Kidney (tissue), 14 donors: ENCODE measurements around the gene POT1. TPM values are rescaled to one million over a fixed set of nuclear protein-coding genes. Genes with fewer than 3 reads are reported as not detected.
A peak's percentile ranks its signal among the peaks of the same experiment; 100 is the strongest.

Experiments used
- DNase-seq, 5 donors: peaks; one replicate each; pipeline ENCODE4 v3.0.0-alpha.2; 2013 to 2020
- FAIRE-seq: peaks from 2 replicates; lab custom pipeline; 2012; peaks lifted over from hg19 to GRCh38; lab: Jason Lieb, UNC
- H3K27ac ChIP-seq, 2 donors: one replicate each; pipeline ENCODE4 v1.7.0; 2013; ENCODE audit warnings: low read depth in 2 of 2, low read length in 2 of 2, inconsistent platforms in 1 of 2
- H3K27me3 ChIP-seq: one replicate; pipeline ENCODE4 v1.7.1; 2013; ENCODE audit warnings: low read length, inconsistent platforms; ENCODE audit not compliant: control insufficient read depth, insufficient read depth
- H3K36me3 ChIP-seq, 3 donors: one replicate each; pipeline versions ENCODE4 v1.7.0 to v1.7.1; 2013; ENCODE audit warnings: low read length in 3 of 3, control low read depth in 1 of 3, inconsistent platforms in 1 of 3; ENCODE audit not compliant: insufficient read depth in 3 of 3, control insufficient read depth in 2 of 3
- H3K4me1 ChIP-seq, 3 donors: one replicate each; pipeline versions ENCODE4 v1.7.0 to v1.7.1; 2013; ENCODE audit warnings: low read length in 3 of 3, inconsistent platforms in 1 of 3, low read depth in 1 of 3; ENCODE audit not compliant: control insufficient read depth in 2 of 3, insufficient read depth in 2 of 3
- H3K4me3 ChIP-seq, 3 donors: one replicate each; pipeline versions ENCODE4 v1.7.0 to v1.8.1; 2013; ENCODE audit warnings: low read length in 3 of 3, control low read depth in 1 of 3, inconsistent platforms in 1 of 3
- H3K9ac ChIP-seq, 3 donors: one replicate each; pipeline versions ENCODE4 v1.7.0 to v1.7.1; 2013; ENCODE audit warnings: low read length in 3 of 3, control low read depth in 1 of 3, inconsistent platforms in 1 of 3
- H3K9me3 ChIP-seq, 3 donors: one replicate each; pipeline versions ENCODE4 v1.7.0 to v1.7.1; 2013; ENCODE audit warnings: low read length in 3 of 3, control low read depth in 1 of 3, inconsistent platforms in 1 of 3; ENCODE audit not compliant: control insufficient read depth in 2 of 3, insufficient read depth in 1 of 3
- CTCF ChIP-seq: IDR thresholded peaks from 3 replicates; pipeline ENCODE4 v1.5.1; 2012; ENCODE audit warnings: mild to moderate bottlenecking, moderate library complexity, borderline replicate concordance; ENCODE audit not compliant: insufficient read depth; ENCODE audit errors: extremely low read depth
- intact Hi-C: fragments of 100-400 bp; cut with DNase I; formaldehyde crosslinking; loops from one replicate; pipeline ENCODE4 v1.11.1; 2022
- polyA plus RNA-seq: library from polyadenylated mRNA; stranded (reverse); fragments of 350-450 nt; fragmentation: Illumina TruSeq; extraction: RNeasy Lipid Tissue Mini Kit (QIAGEN cat#74804); gene quantifications from one replicate; pipeline ENCODE4 v1.2.3, GENCODE V29; 2014; ENCODE audit warnings: low read depth, low replicate concordance; ENCODE audit not compliant: insufficient read depth
- total RNA-seq: library from RNA; stranded (reverse); fragmentation: NEBNext Ultra II Directional; extraction: Animal tissue kit (Norgen Biotek cat#: 25700); gene quantifications from one replicate; pipeline ENCODE4 v1.2.1, GENCODE V29; 2021
- donor health status: control.
- donor health status: control.
- donor health status: control.
- donor health status: control.
- donor health status: control.
- donor health status: DM: yes; HTN: yes; CAD: no.
- donor health status: Normal renal cell carcinoma (clear cell type).

The POT1 gene
- total and polyA plus RNA-seq, 2 donors from 2014 or later, result 16.5 to 23.2 TPM

DNA sequence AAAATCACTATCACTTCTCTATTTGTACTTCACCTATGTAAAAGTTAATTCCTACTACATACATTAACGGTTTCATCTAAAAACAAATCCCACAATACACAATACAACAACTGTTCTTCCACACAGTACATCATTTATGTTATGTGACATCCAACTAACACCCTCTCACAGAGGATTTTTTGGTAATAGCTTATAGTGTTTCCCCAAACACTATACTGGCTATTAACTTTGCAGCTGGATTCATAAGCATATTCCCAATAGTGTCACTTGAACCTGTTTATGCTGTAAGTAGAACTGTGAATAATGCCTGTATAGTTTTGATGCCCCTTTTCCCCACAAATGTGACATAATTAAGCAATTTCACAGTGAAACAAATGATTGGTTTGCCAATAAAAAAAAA is 49.9 kb downstream of the POT1 start:
- intact Hi-C loops, result no loop called here
- no peaks in the 10 kb centered on the region for H3K4me1 ChIP-seq
- no peak for FAIRE-seq
- TF ChIP-seq CTCF, result no peak
- no peak overlapping the region for H3K9ac ChIP-seq
- no peaks in the 10 kb centered on the region for H3K9me3 ChIP-seq
- no peak overlapping the region for H3K4me3 ChIP-seq
- no peak overlapping the region for H3K27ac ChIP-seq
- no peaks in the 10 kb centered on the region for H3K27me3 ChIP-seq
- H3K36me3 ChIP-seq, result no peaks in the 10 kb centered on the region
- DNase-seq, result no peak

GRCh38 chr7:124879103-124879502 is 50.5 kb downstream of the POT1 start:
- Histone ChIP-seq H3K9ac (no peak overlapping the region), H3K4me1 (no peaks in the 10 kb centered on the region), H3K27ac (no peak overlapping the region), H3K27me3 (no peaks in the 10 kb centered on the region), H3K4me3 (no peak overlapping the region), H3K36me3 (no peaks in the 10 kb centered on the region), H3K9me3 (no peaks in the 10 kb centered on the region)
- DNase-seq (no peak), FAIRE-seq (no peak)
- no peak for TF ChIP-seq CTCF
- intact Hi-C loops, result no loop called here

DNA sequence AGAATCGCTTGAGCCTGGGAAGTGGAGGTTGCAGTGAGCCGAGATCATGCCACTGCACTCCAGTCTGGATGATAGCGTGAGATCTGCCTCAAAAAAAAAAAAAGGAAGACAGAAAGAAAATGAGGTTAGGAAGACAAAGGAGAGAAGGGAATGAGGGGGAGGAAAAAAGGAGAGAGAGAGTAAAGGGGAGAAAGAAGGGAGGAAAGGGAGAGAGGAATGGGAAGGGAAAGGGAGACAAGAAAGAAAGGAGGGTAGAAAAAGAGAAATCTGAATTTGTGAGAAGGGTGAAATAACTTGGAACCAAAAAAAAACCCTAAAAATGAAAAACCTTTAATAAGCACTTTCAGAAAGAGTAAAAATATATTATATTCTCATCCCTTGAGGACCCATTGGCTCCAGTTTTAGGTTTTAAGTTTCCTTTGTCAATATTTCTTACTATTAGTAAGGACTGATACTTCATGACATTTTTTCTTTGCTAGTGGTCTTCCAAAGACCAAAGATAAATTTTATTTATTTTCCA is 54.9 kb downstream of the POT1 start:
- DNase-seq (no peak), FAIRE-seq (no peak)
- no peak for TF ChIP-seq CTCF
- no peaks in the 10 kb centered on the region for H3K27me3 ChIP-seq
- H3K9ac ChIP-seq, result no peak overlapping the region
- H3K9me3 ChIP-seq, result no peaks in the 10 kb centered on the region
- no peaks in the 10 kb centered on the region for H3K36me3 ChIP-seq
- intact Hi-C loops, result no loop called here
- no peaks in the 10 kb centered on the region for H3K4me1 ChIP-seq
- H3K27ac ChIP-seq, result no peak overlapping the region
- H3K4me3 ChIP-seq, result no peak overlapping the region

- Histone ChIP-seq H3K9me3 (no peaks in the 10 kb centered on the region), H3K36me3 (no peaks in the 10 kb centered on the region), H3K27ac (no peak overlapping the region), H3K9ac (no peak overlapping the region), H3K4me1 (no peaks in the 10 kb centered on the region), H3K27me3 (no peaks in the 10 kb centered on the region), H3K4me3 (no peak overlapping the region)
- no peak for TF ChIP-seq CTCF
- FAIRE-seq (no peak), DNase-seq (peak in 1 of 5 donors; percentile 39)
- intact Hi-C loops, result no loop called here
These were observed 71.9 kb downstream of the POT1 start for GRCh38 chr7:124857672-124858235.
